Epithelial cell of proximal tubule (primary cell): ENCODE measurements around the gene NEDD8. TPM values are rescaled to one million over a fixed set of nuclear protein-coding genes. Genes with fewer than 3 reads are reported as not detected.
"Not testable (repeated sequence)": the region's sequence is repeated elsewhere in the genome, so short reads cannot be mapped to it uniquely, and the experiment has no call there.

Experiments
- DNase-seq: peaks from one replicate; pipeline ENCODE4 v3.0.0-alpha.2; 2011; ENCODE audit warnings: low read depth
- H3K4me3 ChIP-seq: 2 replicates; pipeline ENCODE4 v1.5.1; 2011; ENCODE audit warnings: low read depth, mild to moderate bottlenecking, low read length
- CTCF ChIP-seq: conservative IDR thresholded peaks from 2 replicates; pipeline ENCODE4 v1.5.1; 2012; ENCODE audit warnings: low read depth, mild to moderate bottlenecking, low read length
- total RNA-seq: library from RNA; depleted of rRNA; stranded (reverse); fragments of >200 nt; gene quantifications from 2 replicates; pipeline ENCODE4 v1.2.3, GENCODE V29; 2015

Gene NEDD8
- total RNA-seq, 1 donor from 2014 or later, result 220 TPM

- no peak for TF ChIP-seq CTCF
- H3K4me3 ChIP-seq, result peak overlapping the region; percentile 70
- no peak for DNase-seq
These were observed 1.3 kb upstream of the NEDD8 start for GRCh38 chr14:24233538-24233866.

GRCh38 chr14:24232645-24233537 is 724 bp upstream of the NEDD8 start, which contains the start of gene GMPR2:
Gene GMPR2 (plus strand): TSS chr14:24232929. CDS start chr14:24233254, 325 bp downstream.
- no peak for TF ChIP-seq CTCF
- H3K4me3 ChIP-seq, result peak within 1 kb of the TSS; percentile 70
- DNase-seq, result no peak

- peak overlapping the region; percentile 70 for H3K4me3 ChIP-seq
- no peak for DNase-seq
- TF ChIP-seq CTCF, result no peak
These were observed 675 bp downstream of the NEDD8 start for GRCh38 chr14:24231263-24232120.

- TF ChIP-seq CTCF, result no peak
- no peak overlapping the region for H3K4me3 ChIP-seq
- DNase-seq, result no peak
These were observed 3.3 kb downstream of the NEDD8 start for GRCh38 chr14:24228902-24229301.

- H3K4me3 ChIP-seq, result no peak overlapping the region
- no peak for DNase-seq
- no peak for TF ChIP-seq CTCF
These were observed 5.7 kb downstream of the NEDD8 start for GRCh38 chr14:24226473-24226872.

GRCh38 chr14:24224618-24225071 is 7.5 kb downstream of the NEDD8 start:
- no peak overlapping the region for H3K4me3 ChIP-seq
- TF ChIP-seq CTCF, result no peak
- no peak for DNase-seq

- H3K4me3 ChIP-seq, DNase-seq: not testable (repeated sequence)
These were observed 9.2 kb downstream of the NEDD8 start for GRCh38 chr14:24222987-24223386.
